ENCODE data around the gene LMAN2. TPM values are rescaled to one million over a fixed set of nuclear protein-coding genes. Genes with fewer than 3 reads are reported as not detected.
A peak's percentile ranks its signal among the peaks of the same experiment; 100 is the strongest.

Gene LMAN2
- total RNA-seq = 56.8 TPM
- long read RNA-seq, transcript LMAN2-201 (8 exons, 1,800 nt) = major isoform, 180 of 187 reads
- long read RNA-seq, partial matches to known transcripts = 2 of 187 reads
- long read RNA-seq, other reads (novel, unspliced or antisense) = 5 of 187 reads

- intact Hi-C loops (cut with DNase I) = no loop called here
- DNase-seq (peak; percentile 95), ATAC-seq (ENCODE audit: poor library complexity) (peak; percentile 99)
Measured at GRCh38 chr5:177351392-177352329, at the start of gene LMAN2. Gene LMAN2, minus strand, starts transcription at chr5:177351668. Its CDS starts 21 bp downstream, at chr5:177351647.

- DNase-seq (no peak), ATAC-seq (ENCODE audit: poor library complexity) (no peak)
- intact Hi-C loops (cut with DNase I) = no loop called here
Measured at GRCh38 chr5:177399997-177400868, 48.8 kb upstream of the LMAN2 start, which contains the start of gene PFN3. Gene PFN3, minus strand, starts transcription at chr5:177400661. Its CDS starts 85 bp downstream, at chr5:177400576.

GRCh38 chr5:177397875-177398390 is 46.5 kb upstream of the LMAN2 start:
- no peak for DNase-seq
- no peak for ATAC-seq (ENCODE audit: poor library complexity)
- intact Hi-C loops (cut with DNase I) = no loop called here

GRCh38 chr5:177396807-177397206 is 45.3 kb upstream of the LMAN2 start:
- ATAC-seq (ENCODE audit: poor library complexity) (no peak), DNase-seq (no peak)
- intact Hi-C loops (cut with DNase I) = no loop called here

GRCh38 chr5:177396078-177396477 is 44.6 kb upstream of the LMAN2 start:
- DNase-seq (no peak), ATAC-seq (ENCODE audit: poor library complexity) (no peak)
- intact Hi-C loops (cut with DNase I) = no loop called here

- intact Hi-C loops (cut with DNase I) = no loop called here
- DNase-seq = no peak
- no peak for ATAC-seq (ENCODE audit: poor library complexity)
Measured at GRCh38 chr5:177393990-177394389, 42.5 kb upstream of the LMAN2 start.

- DNase-seq (no peak), ATAC-seq (ENCODE audit: poor library complexity) (no peak)
- intact Hi-C loops (cut with DNase I) = no loop called here
Measured at GRCh38 chr5:177393206-177393765, 41.8 kb upstream of the LMAN2 start.

- intact Hi-C loops (cut with DNase I) = no loop called here
- DNase-seq (no peak), ATAC-seq (ENCODE audit: poor library complexity) (no peak)
Measured at GRCh38 chr5:177392765-177393164, 41.3 kb upstream of the LMAN2 start.

GRCh38 chr5:177390363-177391300 is 39.2 kb upstream of the LMAN2 start:
- ATAC-seq (ENCODE audit: poor library complexity) = peak; percentile 92
- peak; percentile 82 for DNase-seq
- intact Hi-C loops (cut with DNase I) = loop anchor here (2.0 kb wide), 1 partner anchor 110 kb away; no protein-coding TSS in a partner anchor

GRCh38 chr5:177389241-177390169 is 38.0 kb upstream of the LMAN2 start:
- DNase-seq = no peak
- intact Hi-C loops (cut with DNase I) = loop anchor here (2.0 kb wide), 1 partner anchor 111 kb away; no protein-coding TSS in a partner anchor
- peak; percentile 36 for ATAC-seq (ENCODE audit: poor library complexity)

- intact Hi-C loops (cut with DNase I) = no loop called here
Measured at GRCh38 chr5:177388521-177389052, 37.1 kb upstream of the LMAN2 start.

GRCh38 chr5:177387405-177387804 is 35.9 kb upstream of the LMAN2 start:
- DNase-seq (no peak), ATAC-seq (ENCODE audit: poor library complexity) (no peak)
- intact Hi-C loops (cut with DNase I) = no loop called here

More at GRCh38 chr5:177388521-177389052, 37.1 kb upstream of the LMAN2 start:
- ATAC-seq (ENCODE audit: poor library complexity) (no peak), DNase-seq (no peak)

GRCh38 chr5:177386542-177386941 is 35.1 kb upstream of the LMAN2 start:
- DNase-seq (no peak), ATAC-seq (ENCODE audit: poor library complexity) (no peak)
- intact Hi-C loops (cut with DNase I) = no loop called here

GRCh38 chr5:177385720-177386119 is 34.3 kb upstream of the LMAN2 start:
- intact Hi-C loops (cut with DNase I) = no loop called here
- ATAC-seq (ENCODE audit: poor library complexity) = no peak
- no peak for DNase-seq

- DNase-seq = no peak
- intact Hi-C loops (cut with DNase I) = no loop called here
- ATAC-seq (ENCODE audit: poor library complexity) = no peak
Measured at GRCh38 chr5:177384134-177384533, 32.7 kb upstream of the LMAN2 start, which contains the start of gene SLC34A1. Gene SLC34A1, plus strand, starts transcription at chr5:177384434. Its CDS starts 1,308 bp downstream, at chr5:177385742.

- intact Hi-C loops (cut with DNase I) = no loop called here
- no peak for ATAC-seq (ENCODE audit: poor library complexity)
- DNase-seq = no peak
Measured at GRCh38 chr5:177383181-177383580, 31.7 kb upstream of the LMAN2 start.

All from Right ventricle myocardium superior (tissue), 1 donor.